ENCODE results near the gene CCDC142. TPM values are rescaled to one million over a fixed set of nuclear protein-coding genes. Genes with fewer than 3 reads are reported as not detected.

Gene CCDC142
- total and polyA plus RNA-seq, 9 of the 15 experiments (the other 6 are each of a cell fraction or from before 2014, with no cell fraction given), result 0.55 to 11.7 (median 7.2) TPM

DNA sequence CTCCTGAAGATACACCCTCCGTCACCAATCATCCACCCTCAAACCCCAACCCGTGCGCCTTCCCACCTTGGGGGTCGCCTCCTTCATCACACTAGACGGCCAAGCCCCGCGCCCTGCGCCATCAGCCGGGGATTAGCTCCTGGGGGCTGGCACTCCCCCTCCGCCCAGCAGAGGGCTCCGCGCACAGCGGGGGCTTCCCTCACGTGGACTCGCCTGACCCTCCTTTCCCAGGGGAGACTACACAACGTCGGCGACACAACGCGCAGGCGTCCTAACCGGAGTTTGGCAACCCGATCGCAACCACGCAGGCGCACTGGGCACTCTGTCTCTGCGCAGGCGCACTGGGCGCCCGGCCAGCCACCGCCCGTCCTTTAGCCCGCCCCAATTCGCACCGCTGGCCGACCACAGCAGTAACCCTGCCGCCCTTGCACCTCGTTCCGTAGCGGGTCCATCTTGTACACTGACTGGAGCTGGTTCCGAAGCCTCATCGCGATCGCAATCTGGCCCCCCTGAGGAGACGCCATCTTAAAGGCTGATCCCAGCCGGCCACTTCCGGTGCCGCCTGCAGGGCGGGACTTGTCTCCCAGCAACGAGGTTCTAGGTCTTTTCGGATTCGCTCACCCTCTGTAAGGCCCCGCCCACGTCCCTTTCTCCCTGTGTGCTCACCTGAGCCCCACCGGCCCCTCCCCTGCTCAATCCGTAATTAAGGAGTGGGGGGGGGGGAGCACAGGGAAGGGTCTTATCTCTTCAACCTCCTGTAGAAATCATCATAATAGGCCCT, 24.5 kb upstream of the CCDC142 start, which contains the start of gene PCGF1 (continued):
- TF ChIP-seq, protein P1, sequence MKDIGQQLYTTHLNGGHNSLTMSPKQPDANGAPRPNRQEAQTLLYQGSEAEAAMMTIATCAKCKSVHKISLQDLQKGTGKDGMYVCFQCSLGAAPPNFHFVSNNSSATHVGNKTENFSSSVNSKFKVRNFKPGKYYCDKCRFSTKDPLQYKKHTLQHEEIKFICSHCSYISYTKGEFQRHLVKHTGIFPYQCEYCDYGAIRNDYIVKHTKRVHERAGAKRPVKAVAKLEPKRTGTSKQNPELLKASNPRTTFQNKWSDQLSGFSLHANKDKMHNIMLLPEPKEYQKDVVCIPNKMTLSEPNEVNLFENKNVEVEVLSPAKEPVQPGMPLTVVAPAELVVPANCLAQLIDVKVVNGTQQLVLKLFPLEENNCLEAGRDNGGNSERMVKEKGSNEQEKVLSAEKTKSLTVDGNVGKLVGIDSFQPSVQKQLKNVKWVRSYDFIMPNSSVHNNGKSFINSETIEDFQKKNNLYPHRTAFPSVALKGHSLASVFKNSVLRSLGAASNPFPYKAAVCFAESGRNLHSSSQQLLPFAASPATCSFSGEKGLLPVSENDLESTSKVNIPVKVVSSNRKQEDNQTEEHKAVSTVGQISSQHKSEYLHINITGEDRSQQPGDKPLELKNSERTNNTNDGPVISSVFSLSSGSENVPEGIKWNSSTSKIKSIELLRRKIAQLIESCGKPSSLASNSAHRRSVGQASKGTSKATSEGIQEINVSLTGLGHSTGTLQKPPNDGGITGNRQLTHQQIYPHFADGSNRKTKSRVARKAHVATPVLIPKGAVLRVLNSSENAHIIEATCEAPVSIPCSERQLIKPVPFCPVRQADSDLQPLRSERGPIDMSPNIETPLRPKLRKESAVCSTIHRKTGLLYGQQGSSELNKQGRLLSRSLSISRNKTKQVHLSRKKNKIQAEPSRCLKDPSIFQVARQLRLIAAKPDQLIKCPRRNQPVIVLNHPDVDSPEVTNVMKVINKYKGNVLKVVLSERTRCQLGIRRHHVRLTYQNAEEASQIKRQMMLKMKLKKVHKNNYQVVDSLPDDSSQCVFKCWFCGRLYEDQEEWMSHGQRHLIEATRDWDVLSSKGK (CRISPR knock-in tag; IDR thresholded peaks at IDR 0.05), result no peak
- TF ChIP-seq ZNF551 (CRISPR knock-in tag; IDR thresholded peaks at IDR 0.05) (no peak), HOXB6 (CRISPR knock-in tag; IDR thresholded peaks at IDR 0.05; ENCODE audit: borderline replicate concordance) (no peak), DACH1 (IDR thresholded peaks at IDR 0.05; ENCODE audit: partially characterized antibody) (no peak), SMAD4 (CRISPR knock-in tag; conservative IDR thresholded peaks at IDR 0.05) (peak; percentile 66), ZNF239 (CRISPR knock-in tag; IDR thresholded peaks at IDR 0.05) (no peak), HCFC1 (IDR thresholded peaks at IDR 0.05; ENCODE audit: low read depth, low read length) (no peak; the same call in none of the 2 replicates), POLR3A (IDR thresholded peaks at IDR 0.05; ENCODE audit: borderline replicate concordance, extremely low read depth, insufficient read depth, insufficient read length) (no peak), SIRT6 (IDR thresholded peaks at IDR 0.05; ENCODE audit: low read depth, low read length) (no peak), KLF1 (tag; IDR thresholded peaks at IDR 0.05) (peak; percentile 83), MTA2 (IDR thresholded peaks at IDR 0.05; ENCODE audit: low read depth) (no peak), TARDBP (IDR thresholded peaks at IDR 0.05) (no peak), CC2D1A (IDR thresholded peaks at IDR 0.05) (no peak), CTBP1 (IDR thresholded peaks at IDR 0.05; ENCODE audit: borderline replicate concordance) (peak; percentile 25), MED1 (CRISPR knock-in tag; IDR thresholded peaks at IDR 0.05; ENCODE audit: borderline replicate concordance) (no peak), SAFB (IDR thresholded peaks at IDR 0.05; ENCODE audit: borderline replicate concordance, low read depth, low read length) (no peak), SAFB2 (IDR thresholded peaks at IDR 0.05; ENCODE audit: borderline replicate concordance, low read depth, low read length, severe bottlenecking) (no peak), RFX5 (IDR thresholded peaks at IDR 0.05; ENCODE audit: low read depth, low read length) (no peak), HNRNPH1 (optimal IDR thresholded peaks at IDR 0.05; ENCODE audit: low read depth, low read length) (no peak), ZNF561 (CRISPR knock-in tag; conservative IDR thresholded peaks at IDR 0.05) (no peak), NFE2 (IDR thresholded peaks at IDR 0.05; ENCODE audit: low read depth) (0 out of 2 replicates have a peak, but pooled peaks have one; percentile 2), EP300 (IDR thresholded peaks at IDR 0.05; ENCODE audit: low read length) (peak; percentile 17; the same call in 1 of the 2 replicates), ZNF184 (CRISPR knock-in tag; IDR thresholded peaks at IDR 0.05) (no peak)
- TF ChIP-seq, protein P2, sequence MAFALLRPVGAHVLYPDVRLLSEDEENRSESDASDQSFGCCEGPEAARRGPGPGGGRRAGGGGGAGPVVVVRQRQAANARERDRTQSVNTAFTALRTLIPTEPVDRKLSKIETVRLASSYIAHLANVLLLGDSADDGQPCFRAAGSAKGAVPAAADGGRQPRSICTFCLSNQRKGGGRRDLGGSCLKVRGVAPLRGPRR (CRISPR knock-in tag; IDR thresholded peaks at IDR 0.05), result no peak
- TF ChIP-seq, protein P3, sequence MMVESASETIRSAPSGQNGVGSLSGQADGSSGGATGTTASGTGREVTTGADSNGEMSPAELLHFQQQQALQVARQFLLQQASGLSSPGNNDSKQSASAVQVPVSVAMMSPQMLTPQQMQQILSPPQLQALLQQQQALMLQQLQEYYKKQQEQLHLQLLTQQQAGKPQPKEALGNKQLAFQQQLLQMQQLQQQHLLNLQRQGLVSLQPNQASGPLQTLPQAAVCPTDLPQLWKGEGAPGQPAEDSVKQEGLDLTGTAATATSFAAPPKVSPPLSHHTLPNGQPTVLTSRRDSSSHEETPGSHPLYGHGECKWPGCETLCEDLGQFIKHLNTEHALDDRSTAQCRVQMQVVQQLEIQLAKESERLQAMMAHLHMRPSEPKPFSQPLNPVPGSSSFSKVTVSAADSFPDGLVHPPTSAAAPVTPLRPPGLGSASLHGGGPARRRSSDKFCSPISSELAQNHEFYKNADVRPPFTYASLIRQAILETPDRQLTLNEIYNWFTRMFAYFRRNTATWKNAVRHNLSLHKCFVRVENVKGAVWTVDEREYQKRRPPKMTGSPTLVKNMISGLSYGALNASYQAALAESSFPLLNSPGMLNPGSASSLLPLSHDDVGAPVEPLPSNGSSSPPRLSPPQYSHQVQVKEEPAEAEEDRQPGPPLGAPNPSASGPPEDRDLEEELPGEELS (CRISPR knock-in tag; IDR thresholded peaks at IDR 0.05; ENCODE audit: borderline replicate concordance), result no peak

Measured in K562 (cell line).